Neural progenitor cell (in vitro differentiated cells): ENCODE measurements around the gene NRCAM. TPM values are rescaled to one million over a fixed set of nuclear protein-coding genes. Genes with fewer than 3 reads are reported as not detected.

Source experiments
- DNase-seq: peaks from one replicate; pipeline ENCODE4 v3.0.0-alpha.2; 2016; ENCODE audit warnings: low spot score
- H2AFZ ChIP-seq: fragments of 200-600 bp; sonication (generic); replicated peaks from 2 replicates; pipeline ENCODE4 v1.6.1; 2016; ENCODE audit warnings: antibody characterized with exemption
- H3F3A ChIP-seq: fragments of 200-600 bp; sonication (generic); 2 replicates; pipeline ENCODE4 v1.6.1; 2016; ENCODE audit warnings: antibody characterized with exemption, low read depth
- H3K27ac ChIP-seq: fragments of 200-600 bp; sonication (generic); 2 replicates; pipeline ENCODE4 v1.5.1; 2016; ENCODE audit warnings: mild to moderate bottlenecking
- H3K27me3 ChIP-seq: fragments of 200-600 bp; sonication (generic); 2 replicates; pipeline ENCODE4 v1.6.1; 2016; ENCODE audit warnings: mild to moderate bottlenecking, moderate library complexity
- H3K36me3 ChIP-seq: fragments of 200-600 bp; sonication (generic); 2 replicates; pipeline ENCODE4 v1.5.1; 2016
- H3K4me1 ChIP-seq: fragments of 200-600 bp; sonication (generic); 2 replicates; pipeline ENCODE4 v1.6.1; 2016; ENCODE audit warnings: mixed run types
- H3K4me2 ChIP-seq: fragments of 200-600 bp; sonication (generic); 2 replicates; pipeline ENCODE4 v1.6.1; 2016
- H3K4me3 ChIP-seq: fragments of 200-600 bp; sonication (generic); 2 replicates; pipeline ENCODE4 v1.5.1; 2016
- H3K79me2 ChIP-seq: fragments of 200-600 bp; sonication (generic); 2 replicates; pipeline ENCODE4 v1.6.1; 2016; ENCODE audit warnings: low read depth
- H3K9ac ChIP-seq: fragments of 200-600 bp; sonication (generic); 2 replicates; pipeline ENCODE4 v1.6.1; 2016
- H3K9me3 ChIP-seq: fragments of 200-600 bp; sonication (generic); 2 replicates; pipeline ENCODE4 v1.5.1; 2016; ENCODE audit warnings: low read depth
- H4K20me1 ChIP-seq: fragments of 200-600 bp; sonication (generic); 2 replicates; pipeline ENCODE4 v1.6.1; 2016; ENCODE audit warnings: low read depth
- H3K27ac Mint-ChIP-seq: 3 replicates; pipeline ENCODE4 v1.8.0; 2021; ENCODE audit warnings: mixed read lengths
- H3K27me3 Mint-ChIP-seq: 2 replicates; pipeline ENCODE4 v1.8.0; 2022; ENCODE audit warnings: low read depth, mild to moderate bottlenecking, inconsistent platforms, moderate library complexity, mixed read lengths; ENCODE audit not compliant: insufficient read depth
- H3K36me3 Mint-ChIP-seq: 3 replicates; pipeline ENCODE4 v1.8.0; 2021; ENCODE audit warnings: mixed read lengths
- H3K4me1 Mint-ChIP-seq: 3 replicates; pipeline ENCODE4 v1.8.0; 2021; ENCODE audit warnings: mixed read lengths
- H3K4me3 Mint-ChIP-seq: 3 replicates; pipeline ENCODE4 v1.8.0; 2021; ENCODE audit warnings: mild to moderate bottlenecking, moderate library complexity, mixed read lengths
- H3K9me3 Mint-ChIP-seq: 3 replicates; pipeline ENCODE4 v1.8.0; 2020; ENCODE audit warnings: mixed read lengths
- EZH2 ChIP-seq: fragments of 200-600 bp; sonication (generic); IDR thresholded peaks from 2 replicates; pipeline ENCODE4 v1.6.1; 2017; ENCODE audit warnings: antibody characterized with exemption, mild to moderate bottlenecking, moderate library complexity
- EZH2phosphoT487 ChIP-seq: fragments of 200-600 bp; sonication (generic); IDR thresholded peaks from 2 replicates; pipeline ENCODE4 v1.6.1; 2017; ENCODE audit warnings: antibody characterized with exemption
- total RNA-seq: library from RNA; depleted of rRNA; stranded (reverse); fragments of >200 nt; gene quantifications from 2 replicates; pipeline ENCODE4 v1.2.3, GENCODE V29; 2015; ENCODE audit warnings: low replicate concordance
- TF ChIP-seq, protein P1 (sequence below): fragments of 200-600 bp; sonication (generic); IDR thresholded peaks from 2 replicates; pipeline ENCODE4 v1.5.1; 2017; ENCODE audit warnings: antibody characterized with exemption, mild to moderate bottlenecking

NRCAM gene
- total RNA-seq, 1 donor from 2014 or later: 104 TPM

GRCh38 chr7:108253275-108254044 lies 202.8 kb downstream of the NRCAM start:
- Histone ChIP-seq H3K27me3 (no peaks in the 10 kb centered on the region), H4K20me1 (no peaks in the 10 kb centered on the region), H2AFZ (no peak overlapping the region), H3F3A (no peaks in the 10 kb centered on the region), H3K9ac (no peak overlapping the region), H3K9me3 (peaks cover 9% of the 10 kb centered on the region), H3K4me3 (no peak overlapping the region), H3K36me3 (peaks cover 4% of the 10 kb centered on the region), H3K79me2 (no peaks in the 10 kb centered on the region), H3K27ac (no peak overlapping the region), H3K4me1 (no peaks in the 10 kb centered on the region), H3K4me2 (no peak overlapping the region)
- no peak for DNase-seq
- Mint-ChIP-seq H3K27me3 (peaks cover 2% of the 10 kb centered on the region), H3K36me3 (peaks cover 7% of the 10 kb centered on the region), H3K4me1 (peaks cover 2% of the 10 kb centered on the region), H3K4me3 (no peak overlapping the region), H3K9me3 (peaks cover 20% of the 10 kb centered on the region), H3K27ac (no peak overlapping the region)
- no peak for TF ChIP-seq EZH2
- TF ChIP-seq, protein P1, sequence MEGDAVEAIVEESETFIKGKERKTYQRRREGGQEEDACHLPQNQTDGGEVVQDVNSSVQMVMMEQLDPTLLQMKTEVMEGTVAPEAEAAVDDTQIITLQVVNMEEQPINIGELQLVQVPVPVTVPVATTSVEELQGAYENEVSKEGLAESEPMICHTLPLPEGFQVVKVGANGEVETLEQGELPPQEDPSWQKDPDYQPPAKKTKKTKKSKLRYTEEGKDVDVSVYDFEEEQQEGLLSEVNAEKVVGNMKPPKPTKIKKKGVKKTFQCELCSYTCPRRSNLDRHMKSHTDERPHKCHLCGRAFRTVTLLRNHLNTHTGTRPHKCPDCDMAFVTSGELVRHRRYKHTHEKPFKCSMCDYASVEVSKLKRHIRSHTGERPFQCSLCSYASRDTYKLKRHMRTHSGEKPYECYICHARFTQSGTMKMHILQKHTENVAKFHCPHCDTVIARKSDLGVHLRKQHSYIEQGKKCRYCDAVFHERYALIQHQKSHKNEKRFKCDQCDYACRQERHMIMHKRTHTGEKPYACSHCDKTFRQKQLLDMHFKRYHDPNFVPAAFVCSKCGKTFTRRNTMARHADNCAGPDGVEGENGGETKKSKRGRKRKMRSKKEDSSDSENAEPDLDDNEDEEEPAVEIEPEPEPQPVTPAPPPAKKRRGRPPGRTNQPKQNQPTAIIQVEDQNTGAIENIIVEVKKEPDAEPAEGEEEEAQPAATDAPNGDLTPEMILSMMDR: no peak
- no peak for TF ChIP-seq EZH2phosphoT487

GRCh38 chr7:108252177-108252576 lies 204.1 kb downstream of the NRCAM start:
- H3F3A ChIP-seq: peaks cover under 1% of the 10 kb centered on the region
- Mint-ChIP-seq H3K9me3 (peaks cover 20% of the 10 kb centered on the region), H3K36me3 (peaks cover 7% of the 10 kb centered on the region), H3K4me1 (peaks cover 4% of the 10 kb centered on the region), H3K27me3 (peaks cover 2% of the 10 kb centered on the region), H3K27ac (no peak overlapping the region), H3K4me3 (no peak overlapping the region)
- H3K4me1 ChIP-seq: peaks cover 7% of the 10 kb centered on the region
- H3K4me2 ChIP-seq: no peak overlapping the region
- TF ChIP-seq, protein P1: no peak
- no peak for TF ChIP-seq EZH2phosphoT487
- no peak for TF ChIP-seq EZH2
- H3K9ac ChIP-seq: no peak overlapping the region
- no peak overlapping the region for H3K27ac ChIP-seq
- H3K36me3 ChIP-seq: peaks cover 4% of the 10 kb centered on the region
- no peak overlapping the region for H3K4me3 ChIP-seq
- H4K20me1 ChIP-seq: no peaks in the 10 kb centered on the region
- H3K9me3 ChIP-seq: peaks cover 9% of the 10 kb centered on the region
- H3K27me3 ChIP-seq: no peaks in the 10 kb centered on the region
- no peak overlapping the region for H2AFZ ChIP-seq
- H3K79me2 ChIP-seq: no peaks in the 10 kb centered on the region
- DNase-seq: no peak

DNA sequence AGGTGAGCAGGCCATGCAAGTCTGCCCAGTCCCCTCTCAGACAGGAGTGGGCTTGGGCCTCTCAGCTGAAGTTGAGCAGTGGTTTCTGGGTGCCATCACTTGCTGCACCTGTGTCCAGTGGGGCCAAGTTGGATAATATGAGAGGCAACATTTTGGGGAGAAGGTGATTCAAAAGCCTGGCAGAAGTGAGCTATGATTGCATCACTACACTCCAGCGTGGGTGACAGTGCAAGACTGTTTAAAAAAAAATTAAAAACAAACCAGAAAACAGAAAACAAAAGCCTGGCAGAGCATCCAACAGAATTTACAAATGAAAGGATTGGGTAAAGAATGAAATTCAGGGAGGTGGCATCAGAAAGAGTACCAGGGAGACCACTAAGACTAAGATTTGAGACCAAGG lies 204.5 kb downstream of the NRCAM start:
- DNase-seq: no peak
- Histone ChIP-seq H3K79me2 (no peaks in the 10 kb centered on the region), H3K4me2 (no peak overlapping the region), H3K9ac (no peak overlapping the region), H3K9me3 (peaks cover 9% of the 10 kb centered on the region), H3K27ac (no peak overlapping the region), H3K27me3 (no peaks in the 10 kb centered on the region), H3F3A (peaks cover 5% of the 10 kb centered on the region), H3K4me3 (no peak overlapping the region), H3K4me1 (peaks cover 11% of the 10 kb centered on the region), H4K20me1 (no peaks in the 10 kb centered on the region), H3K36me3 (peaks cover 4% of the 10 kb centered on the region), H2AFZ (no peak overlapping the region)
- H3K36me3 Mint-ChIP-seq: peaks cover 7% of the 10 kb centered on the region
- peaks cover 18% of the 10 kb centered on the region for H3K9me3 Mint-ChIP-seq
- TF ChIP-seq EZH2 (no peak), EZH2phosphoT487 (no peak)
- TF ChIP-seq, protein P1: no peak
- peaks cover 6% of the 10 kb centered on the region for H3K4me1 Mint-ChIP-seq
- H3K27me3 Mint-ChIP-seq: peaks cover 2% of the 10 kb centered on the region
- no peak overlapping the region for H3K4me3 Mint-ChIP-seq
- H3K27ac Mint-ChIP-seq: no peak overlapping the region
